Prostate gland (tissue), 2 donors: Measurements from ENCODE around the gene GFER.

Experiments used
- POLR2A ChIP-seq: fragments of 450-650 bp; IDR thresholded peaks from one replicate; pipeline ENCODE4 v1.6.1; 2016; ENCODE audit warnings: antibody characterized with exemption, mild to moderate bottlenecking
- TF ChIP-seq, protein P1 (sequence below), 4 experiments: fragments of 200-600 bp in 2 of 4; fragments of 450-650 bp in 2 of 4; sonication (generic) in 2 of 4; IDR thresholded peaks; 1 replicate in 3 of 4; 2 replicates in 1 of 4; pipeline ENCODE4 v1.5.1; 2016 to 2019; ENCODE audit warnings: antibody characterized with exemption in 4 of 4, mild to moderate bottlenecking in 2 of 4, moderate library complexity in 2 of 4

- TF ChIP-seq POLR2A = no peak
- TF ChIP-seq, protein P1, sequence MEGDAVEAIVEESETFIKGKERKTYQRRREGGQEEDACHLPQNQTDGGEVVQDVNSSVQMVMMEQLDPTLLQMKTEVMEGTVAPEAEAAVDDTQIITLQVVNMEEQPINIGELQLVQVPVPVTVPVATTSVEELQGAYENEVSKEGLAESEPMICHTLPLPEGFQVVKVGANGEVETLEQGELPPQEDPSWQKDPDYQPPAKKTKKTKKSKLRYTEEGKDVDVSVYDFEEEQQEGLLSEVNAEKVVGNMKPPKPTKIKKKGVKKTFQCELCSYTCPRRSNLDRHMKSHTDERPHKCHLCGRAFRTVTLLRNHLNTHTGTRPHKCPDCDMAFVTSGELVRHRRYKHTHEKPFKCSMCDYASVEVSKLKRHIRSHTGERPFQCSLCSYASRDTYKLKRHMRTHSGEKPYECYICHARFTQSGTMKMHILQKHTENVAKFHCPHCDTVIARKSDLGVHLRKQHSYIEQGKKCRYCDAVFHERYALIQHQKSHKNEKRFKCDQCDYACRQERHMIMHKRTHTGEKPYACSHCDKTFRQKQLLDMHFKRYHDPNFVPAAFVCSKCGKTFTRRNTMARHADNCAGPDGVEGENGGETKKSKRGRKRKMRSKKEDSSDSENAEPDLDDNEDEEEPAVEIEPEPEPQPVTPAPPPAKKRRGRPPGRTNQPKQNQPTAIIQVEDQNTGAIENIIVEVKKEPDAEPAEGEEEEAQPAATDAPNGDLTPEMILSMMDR (IDR thresholded peaks at IDR 0.05) = no peak
These were observed 18.5 kb upstream of the GFER start for GRCh38 chr16:1965396-1966001.
